Limb (tissue), 2 donors: Measurements from ENCODE around the gene PROZ.
A peak's percentile ranks its signal among the peaks of the same experiment; 100 is the strongest.
"Not testable (repeated sequence)": the region's sequence is repeated elsewhere in the genome, so short reads cannot be mapped to it uniquely, and the experiment has no call there.

Source experiments
- DNase-seq, 2 donors: peaks; one replicate each; pipeline ENCODE4 v3.0.0-alpha.2; 2016; ENCODE audit errors: extremely low spot score in 2 of 2

PROZ gene

DNA sequence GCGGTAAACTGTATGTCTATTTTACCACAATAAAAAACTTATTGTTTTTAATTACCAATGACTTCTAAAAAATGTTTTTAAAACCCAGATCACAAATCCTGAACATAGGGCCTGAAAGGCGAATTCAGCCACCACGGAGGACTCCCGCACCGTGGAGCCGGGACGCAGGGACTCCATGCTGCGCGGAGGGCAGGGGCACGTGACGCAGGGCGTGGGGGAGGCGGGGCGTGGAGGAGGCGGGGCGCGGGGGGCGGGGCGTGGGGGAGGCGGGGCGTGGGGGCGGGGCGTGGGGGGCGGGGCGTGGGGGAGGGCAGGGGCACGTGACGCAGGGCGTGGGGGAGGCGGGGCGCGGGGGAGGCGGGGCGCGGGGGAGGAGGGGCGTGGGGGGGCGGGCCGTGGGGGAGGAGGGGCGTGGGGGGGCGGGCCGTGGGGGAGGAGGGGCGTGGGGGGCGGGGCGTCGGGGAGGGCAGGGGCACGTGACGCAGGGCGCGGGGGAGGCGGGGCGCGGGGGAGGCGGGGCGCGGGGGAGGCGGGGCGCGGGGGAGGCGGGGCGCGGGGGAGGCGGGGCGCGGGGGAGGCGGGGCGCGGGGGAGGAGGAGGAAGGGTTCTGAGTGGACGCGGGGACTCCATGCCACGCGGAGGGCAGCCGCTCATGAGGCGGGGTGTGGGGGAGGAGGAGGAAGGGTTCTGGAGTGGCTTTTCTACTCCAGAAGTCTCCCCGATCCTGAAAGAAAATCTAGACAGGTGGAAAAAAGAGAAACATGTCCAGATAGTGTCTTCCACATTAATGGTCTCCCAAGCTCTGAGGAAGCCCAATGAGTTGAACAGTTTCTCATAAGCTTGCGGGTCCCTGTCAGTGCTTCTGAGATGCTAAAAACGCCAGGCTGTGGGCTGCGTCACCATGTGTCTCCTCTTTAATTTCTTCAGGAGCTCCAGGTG lies 4.4 kb upstream of the PROZ start:
- DNase-seq, result peak; percentile 68 to 87

- DNase-seq, result no peak
These were observed 3.2 kb upstream of the PROZ start for GRCh38 chr13:113155201-113155600.

DNA sequence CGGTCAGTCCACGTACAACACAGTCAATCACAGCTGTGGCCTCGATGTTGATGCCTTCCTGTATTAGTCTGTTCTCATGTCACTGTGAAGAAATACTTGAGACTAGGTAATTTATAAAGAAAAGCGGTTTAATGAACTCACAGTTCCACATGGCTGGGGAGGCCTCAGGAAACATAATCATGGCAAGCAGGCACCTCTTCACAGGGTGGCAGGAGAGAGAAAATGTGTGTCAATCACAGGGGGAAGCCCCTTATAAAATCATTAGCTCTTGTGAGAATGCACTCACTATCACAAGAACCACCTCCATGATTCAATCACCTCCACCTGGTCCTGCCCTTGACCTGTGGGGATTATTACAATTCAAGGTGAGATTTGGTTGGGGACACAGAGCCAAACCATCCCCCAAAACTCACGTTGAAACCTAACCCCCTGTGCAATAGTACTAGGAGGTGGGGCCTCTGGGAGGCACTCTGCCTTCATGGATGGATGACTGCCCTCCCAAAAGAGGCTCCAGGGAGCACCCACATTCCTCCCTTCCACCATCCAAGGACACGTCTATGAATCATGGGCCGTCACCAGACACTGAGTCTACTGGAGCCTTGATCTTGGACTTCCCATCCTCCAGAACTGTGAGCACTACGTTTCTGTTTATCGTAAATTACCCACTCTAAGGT lies 2.3 kb upstream of the PROZ start:
- no peak for DNase-seq

DNA sequence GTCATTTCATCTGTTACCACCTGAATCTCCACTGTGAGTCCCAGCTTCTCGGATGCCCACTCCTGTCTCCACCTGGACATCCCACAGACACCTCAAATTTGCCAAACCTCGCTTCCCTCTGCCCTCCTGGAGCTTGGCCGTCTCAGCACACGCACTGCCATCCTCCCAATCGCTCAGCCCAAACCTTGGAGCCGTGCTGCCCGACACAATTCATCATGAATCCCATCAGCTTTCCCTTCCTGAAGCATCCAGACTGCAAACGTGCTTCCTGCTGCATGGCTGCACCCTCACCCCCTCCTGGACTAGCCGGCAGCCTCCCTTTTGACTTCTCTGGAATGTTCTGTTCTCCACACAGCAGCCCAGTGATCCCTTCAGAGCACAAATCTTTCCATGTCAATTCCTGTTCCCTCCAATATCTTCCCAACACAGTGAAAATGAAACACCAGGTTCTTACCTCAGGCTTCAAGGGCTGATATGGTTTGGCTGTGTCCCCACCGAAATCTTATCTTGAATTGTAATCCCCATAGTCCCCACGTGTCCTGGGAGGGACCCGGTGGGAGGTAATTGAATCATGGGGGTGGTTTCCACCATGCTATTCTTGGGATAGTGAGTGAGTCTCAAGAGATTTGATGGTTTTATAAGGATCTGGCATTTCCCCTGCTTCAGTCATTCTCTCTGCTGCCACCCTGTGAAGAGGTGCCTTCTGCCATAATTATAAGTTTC lies 1.1 kb upstream of the PROZ start:
- DNase-seq, result no peak

DNA sequence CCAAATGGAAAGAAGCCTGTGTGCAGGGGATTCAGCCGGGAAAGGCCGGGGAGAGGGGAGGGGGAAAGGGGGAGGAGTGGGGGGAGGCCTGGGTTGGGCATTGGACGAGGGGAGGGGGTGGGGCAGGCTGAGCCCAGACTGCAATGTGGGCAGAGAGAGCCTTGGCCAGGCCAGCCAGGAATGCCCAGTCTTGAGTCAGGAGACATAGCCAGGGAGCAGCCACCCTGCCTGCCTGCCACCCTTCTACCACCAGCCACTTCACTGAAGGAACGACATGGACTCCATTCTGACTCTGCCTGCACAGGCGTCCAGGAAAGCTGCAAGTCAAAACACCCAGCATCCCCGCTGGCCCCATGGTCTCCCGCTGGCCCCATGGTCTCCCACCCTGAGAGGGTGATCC lies 498 bp downstream of the PROZ start:
- DNase-seq, result no peak

DNA sequence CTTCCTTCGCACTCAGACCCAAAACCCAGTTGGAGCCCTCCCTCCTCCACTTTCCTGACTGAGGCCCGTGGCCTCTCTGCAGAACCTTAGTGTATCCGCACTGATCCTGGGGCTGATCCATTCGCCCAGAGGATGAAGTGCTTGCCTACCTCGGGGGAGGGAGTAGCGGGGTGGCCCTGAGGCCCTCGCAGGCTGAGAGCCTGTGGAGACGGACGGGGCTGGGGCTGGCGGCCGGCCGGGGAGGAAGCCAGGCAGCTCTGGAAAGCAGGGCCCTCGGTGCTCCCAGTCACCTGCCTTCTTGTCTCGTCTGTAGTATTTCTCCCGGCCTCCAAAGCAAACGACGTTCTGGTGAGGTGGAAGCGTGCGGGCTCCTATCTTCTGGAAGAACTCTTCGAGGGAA lies 1.3 kb downstream of the PROZ start:
- no peak for DNase-seq

DNA sequence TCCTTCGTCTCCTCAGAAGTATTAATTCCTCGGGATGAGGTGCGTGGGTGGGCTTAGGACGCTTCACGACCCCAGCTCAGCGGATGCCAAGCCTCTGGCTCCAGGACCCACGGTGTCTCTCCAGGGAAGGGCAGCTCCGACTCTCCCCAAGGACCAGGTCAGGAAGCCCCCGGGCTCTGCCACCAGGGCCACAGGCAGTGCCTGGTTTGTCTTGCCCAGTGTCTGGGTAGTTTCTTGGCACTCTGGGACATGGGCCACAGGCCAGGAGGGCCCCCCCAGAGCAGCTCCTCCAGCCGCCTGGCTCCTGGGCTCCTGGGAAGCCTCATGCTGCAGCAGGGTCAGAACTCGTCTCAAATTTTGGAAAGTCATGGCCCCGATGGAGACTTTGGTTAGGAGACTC lies 2.5 kb downstream of the PROZ start:
- DNase-seq, result no peak

- no peak for DNase-seq
These were observed 3.0 kb downstream of the PROZ start for GRCh38 chr13:113161433-113161832.

- DNase-seq, result not testable (repeated sequence)
These were observed 3.5 kb downstream of the PROZ start for GRCh38 chr13:113161975-113162374.

DNA sequence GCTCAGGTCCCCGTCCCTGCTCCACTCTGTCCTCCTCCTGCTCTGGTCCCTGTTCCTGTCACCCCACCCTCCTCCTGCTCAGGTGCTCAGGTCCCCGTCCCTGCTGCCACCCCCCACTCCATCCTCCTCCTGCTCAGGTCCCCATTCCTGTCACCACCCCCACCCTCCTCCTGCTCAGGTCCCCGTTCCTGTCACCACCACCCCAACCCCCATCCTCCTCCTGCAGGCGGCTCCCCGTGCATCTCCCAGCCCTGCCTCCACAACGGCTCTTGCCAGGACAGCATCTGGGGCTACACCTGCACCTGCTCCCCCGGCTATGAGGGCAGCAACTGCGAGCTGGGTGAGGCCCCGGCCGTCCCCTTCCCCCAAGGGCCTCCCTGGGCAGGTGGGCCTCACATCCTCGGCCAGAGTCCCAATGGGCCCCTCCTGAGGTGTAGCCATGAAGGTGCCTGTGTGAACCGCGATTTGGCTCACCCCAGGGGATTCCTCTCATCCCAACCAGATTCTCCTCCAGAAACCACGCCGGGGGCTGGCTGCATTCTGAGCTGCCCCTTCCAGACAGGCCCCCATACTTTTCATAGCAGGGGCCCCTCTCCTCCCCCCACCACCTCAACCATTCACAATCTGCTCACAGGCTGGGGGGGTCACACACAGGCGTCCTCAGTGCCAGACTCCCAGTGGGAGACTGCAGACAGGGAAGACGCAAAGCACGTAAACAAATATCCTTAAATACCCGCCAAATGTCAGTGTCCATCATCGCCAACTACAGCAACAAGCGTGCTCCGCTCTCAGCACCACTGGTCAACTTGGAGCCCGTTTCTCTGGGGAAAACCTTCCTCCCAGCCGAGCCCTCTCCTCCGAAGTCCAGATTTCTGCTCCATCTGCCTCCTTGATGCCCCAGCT lies 4.6 kb downstream of the PROZ start:
- DNase-seq, result no peak

DNA sequence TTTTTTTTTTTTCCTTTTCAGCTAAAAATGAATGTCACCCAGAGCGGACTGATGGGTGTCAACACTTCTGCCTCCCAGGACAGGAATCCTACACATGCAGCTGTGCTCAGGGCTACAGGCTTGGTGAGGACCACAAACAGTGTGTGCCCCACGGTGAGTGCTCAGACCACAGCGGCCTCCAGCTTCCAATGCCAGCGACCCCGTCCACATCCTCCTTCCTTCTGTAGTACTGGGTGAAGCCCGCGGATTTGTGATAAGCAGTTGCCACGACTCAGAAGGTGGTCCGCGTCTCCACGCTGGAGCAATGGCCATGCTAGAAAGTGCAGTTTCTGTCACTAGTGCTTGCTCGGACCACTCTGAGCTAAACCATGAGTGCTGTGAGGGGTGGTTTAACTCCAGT lies 6.0 kb downstream of the PROZ start:
- peak in 1 of 2 donors; percentile 16 for DNase-seq

GRCh38 chr13:113166266-113166665 lies 7.8 kb downstream of the PROZ start:
- no peak for DNase-seq

- no peak for DNase-seq
These were observed 8.2 kb downstream of the PROZ start for GRCh38 chr13:113166681-113167080.

- no peak for DNase-seq
These were observed 8.7 kb downstream of the PROZ start for GRCh38 chr13:113167155-113167554.

DNA sequence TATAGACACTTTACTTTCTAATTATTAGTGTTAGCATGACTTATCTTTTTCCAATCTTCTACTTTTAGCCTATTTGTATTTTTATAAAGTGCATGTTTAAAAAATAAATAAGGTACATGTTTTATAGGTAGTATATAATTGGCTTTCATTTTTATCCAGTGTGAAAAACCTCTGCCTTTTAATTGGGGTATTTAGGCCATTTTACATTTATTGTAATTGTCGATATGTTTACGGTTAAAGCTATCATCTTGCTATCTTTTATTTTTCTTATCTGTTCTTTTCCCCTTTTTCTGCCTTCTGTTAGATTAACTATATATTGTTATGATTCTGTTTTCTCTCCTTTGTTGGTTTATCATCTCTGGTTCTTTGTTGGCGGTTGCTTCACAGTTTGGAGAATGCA lies 9.1 kb downstream of the PROZ start:
- no peak for DNase-seq

GRCh38 chr13:113168211-113168610 lies 9.8 kb downstream of the PROZ start:
- DNase-seq, result no peak

- DNase-seq, result no peak
These were observed 11.1 kb downstream of the PROZ start for GRCh38 chr13:113169277-113170272.

DNA sequence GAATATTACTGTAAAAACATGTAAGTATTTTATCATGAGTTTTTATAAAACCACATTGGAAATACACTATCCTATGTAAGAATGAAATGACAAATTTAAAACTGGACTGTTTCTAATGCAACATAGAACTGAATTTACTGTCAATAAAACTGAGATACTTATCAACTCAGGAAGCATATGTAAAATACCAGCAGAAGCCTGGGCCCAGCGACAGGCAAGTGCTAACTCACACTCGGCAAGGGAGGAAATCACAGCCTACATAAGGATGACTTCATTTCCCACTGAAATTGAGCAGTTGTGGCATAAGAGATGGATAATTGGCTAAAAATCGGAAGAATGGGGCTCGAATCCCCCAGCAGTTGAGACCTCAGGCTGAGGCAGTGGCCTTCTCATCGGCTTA lies 12.1 kb downstream of the PROZ start:
- DNase-seq, result no peak

GRCh38 chr13:113171250-113172125 lies 13.0 kb downstream of the PROZ start:
- DNase-seq, result no peak
